Mucosa of descending colon (tissue), 3 donors: ENCODE measurements around the gene FRMD4A. TPM values are rescaled to one million over a fixed set of nuclear protein-coding genes. Genes with fewer than 3 reads are reported as not detected.

Experiments used
- ATAC-seq: fragments of 200-7000 bp; cut with Tn5 transposase; one replicate; pipeline ENCODE4 v1.9.1; 2020; ENCODE audit warnings: mild to moderate bottlenecking, moderate library complexity
- DNase-seq, 3 donors: peaks; one replicate each; pipeline ENCODE4 v3.0.0-alpha.2; 2020
- H3K36me3 ChIP-seq: fragments of 200-600 bp; one replicate; pipeline ENCODE4 v1.8.0; 2021; ENCODE audit warnings: low read depth, mild to moderate bottlenecking
- H3K4me1 ChIP-seq: fragments of 200-600 bp; one replicate; pipeline ENCODE4 v1.8.0; 2021; ENCODE audit warnings: low read depth, mild to moderate bottlenecking
- H3K4me3 ChIP-seq: fragments of 200-600 bp; one replicate; pipeline ENCODE4 v1.8.0; 2021; ENCODE audit warnings: mild to moderate bottlenecking
- H3K9me3 ChIP-seq: fragments of 200-600 bp; one replicate; pipeline ENCODE4 v1.8.0; 2021; ENCODE audit warnings: mild to moderate bottlenecking
- intact Hi-C, 2 donors: fragments of 100-400 bp; cut with DNase I in 1 of 2; cut with micrococcal nuclease in 1 of 2; formaldehyde crosslinking; loops; one replicate each; pipeline versions ENCODE4 v1.11.0 to v1.11.1; 2022; cut with DNase I, micrococcal nuclease
- total RNA-seq, 3 donors: library from RNA; stranded (reverse); fragmentation: NEBNext Ultra II Directional in 2 of 3; extraction: Animal tissue kit (Norgen Biotek cat#: 25700) in 2 of 3; gene quantifications; one replicate each; pipeline versions ENCODE4 v1.2.1 to v1.2.4, GENCODE V29; 2021 to 2023
- TF ChIP-seq, protein P1 (sequence below): fragments of 200-600 bp; IDR thresholded peaks from one replicate; pipeline ENCODE4 v1.8.0; 2022; ENCODE audit warnings: antibody characterized with exemption, mild to moderate bottlenecking
- donor health status: DM: no; HTN: no; CAD: no; lungs with moderate emphysema.
- donor health status: DM: no; HTN: no; CAD: no.
- donor health status: DM: no; HTN: yes; CAD: no.

FRMD4A gene
- total RNA-seq, 3 donors from 2014 or later = 9.8 to 40.6 (median 17.2) TPM

DNA sequence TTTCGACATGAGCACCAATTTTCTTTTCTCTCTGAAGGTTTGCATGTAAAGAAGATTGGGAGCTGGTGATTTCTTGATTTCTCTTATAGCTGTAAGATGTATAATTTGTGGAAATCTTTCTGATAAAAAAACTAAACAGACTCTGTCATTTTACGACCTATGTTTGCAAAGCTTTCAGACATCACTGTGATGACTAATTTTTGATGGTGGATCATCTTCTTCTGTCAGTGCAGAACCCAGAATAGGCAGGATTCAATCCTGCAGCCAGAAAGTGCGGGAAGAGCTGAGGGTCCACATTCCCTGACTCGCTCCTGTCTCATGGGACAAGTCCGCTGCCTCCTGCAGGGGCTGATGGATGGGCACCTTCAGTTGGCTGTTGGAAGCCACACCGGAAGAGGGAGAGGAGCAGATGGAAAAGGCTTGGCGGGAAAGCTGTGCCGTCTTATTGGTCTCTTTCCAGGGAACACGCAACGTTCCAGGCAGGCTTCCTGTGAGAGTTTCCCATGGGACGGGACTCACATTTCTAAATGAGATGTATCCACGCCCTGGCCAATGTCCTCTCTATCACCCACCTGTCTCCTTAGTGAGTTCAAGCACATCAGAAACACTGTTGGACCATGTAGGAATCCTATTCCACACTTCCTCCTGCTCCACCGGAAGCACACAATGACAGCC is 557.1 kb downstream of the FRMD4A start:
- DNase-seq (no peak), ATAC-seq (no peak)
- H3K36me3 ChIP-seq = no peaks in the 10 kb centered on the region
- intact Hi-C loops = no loop called here
- TF ChIP-seq, protein P1, sequence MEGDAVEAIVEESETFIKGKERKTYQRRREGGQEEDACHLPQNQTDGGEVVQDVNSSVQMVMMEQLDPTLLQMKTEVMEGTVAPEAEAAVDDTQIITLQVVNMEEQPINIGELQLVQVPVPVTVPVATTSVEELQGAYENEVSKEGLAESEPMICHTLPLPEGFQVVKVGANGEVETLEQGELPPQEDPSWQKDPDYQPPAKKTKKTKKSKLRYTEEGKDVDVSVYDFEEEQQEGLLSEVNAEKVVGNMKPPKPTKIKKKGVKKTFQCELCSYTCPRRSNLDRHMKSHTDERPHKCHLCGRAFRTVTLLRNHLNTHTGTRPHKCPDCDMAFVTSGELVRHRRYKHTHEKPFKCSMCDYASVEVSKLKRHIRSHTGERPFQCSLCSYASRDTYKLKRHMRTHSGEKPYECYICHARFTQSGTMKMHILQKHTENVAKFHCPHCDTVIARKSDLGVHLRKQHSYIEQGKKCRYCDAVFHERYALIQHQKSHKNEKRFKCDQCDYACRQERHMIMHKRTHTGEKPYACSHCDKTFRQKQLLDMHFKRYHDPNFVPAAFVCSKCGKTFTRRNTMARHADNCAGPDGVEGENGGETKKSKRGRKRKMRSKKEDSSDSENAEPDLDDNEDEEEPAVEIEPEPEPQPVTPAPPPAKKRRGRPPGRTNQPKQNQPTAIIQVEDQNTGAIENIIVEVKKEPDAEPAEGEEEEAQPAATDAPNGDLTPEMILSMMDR = no peak
- H3K4me1 ChIP-seq = no peaks in the 10 kb centered on the region
- no peak overlapping the region for H3K4me3 ChIP-seq
- no peaks in the 10 kb centered on the region for H3K9me3 ChIP-seq

DNA sequence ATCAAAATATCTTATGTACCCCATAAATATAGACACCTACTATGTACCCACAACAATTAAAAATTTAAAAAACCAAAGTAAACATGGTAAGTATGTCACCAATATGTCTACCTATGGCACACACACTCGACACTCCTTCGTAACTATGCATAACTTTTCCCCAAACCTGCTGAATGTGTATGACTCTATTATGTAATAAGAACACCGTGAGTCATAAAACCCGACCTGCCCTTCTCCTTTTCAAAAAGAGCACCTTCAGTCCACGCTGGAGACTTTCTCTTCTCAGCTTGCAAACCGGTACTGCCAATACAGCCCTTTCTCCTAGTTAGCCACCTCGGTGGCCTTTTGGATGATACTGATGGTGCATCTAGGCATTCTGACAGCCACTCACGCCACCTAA is 557.7 kb downstream of the FRMD4A start:
- Histone ChIP-seq H3K9me3 (no peaks in the 10 kb centered on the region), H3K4me3 (no peak overlapping the region), H3K4me1 (no peaks in the 10 kb centered on the region), H3K36me3 (no peaks in the 10 kb centered on the region)
- DNase-seq (no peak), ATAC-seq (peak; percentile 52)
- intact Hi-C loops = no loop called here
- TF ChIP-seq, protein P1 = no peak

GRCh38 chr10:13771992-13772391 is 558.7 kb downstream of the FRMD4A start:
- Histone ChIP-seq H3K4me3 (no peak overlapping the region), H3K36me3 (no peaks in the 10 kb centered on the region), H3K4me1 (no peaks in the 10 kb centered on the region), H3K9me3 (no peaks in the 10 kb centered on the region)
- intact Hi-C loops = no loop called here
- no peak for DNase-seq
- TF ChIP-seq, protein P1 = no peak
- no peak for ATAC-seq

DNA sequence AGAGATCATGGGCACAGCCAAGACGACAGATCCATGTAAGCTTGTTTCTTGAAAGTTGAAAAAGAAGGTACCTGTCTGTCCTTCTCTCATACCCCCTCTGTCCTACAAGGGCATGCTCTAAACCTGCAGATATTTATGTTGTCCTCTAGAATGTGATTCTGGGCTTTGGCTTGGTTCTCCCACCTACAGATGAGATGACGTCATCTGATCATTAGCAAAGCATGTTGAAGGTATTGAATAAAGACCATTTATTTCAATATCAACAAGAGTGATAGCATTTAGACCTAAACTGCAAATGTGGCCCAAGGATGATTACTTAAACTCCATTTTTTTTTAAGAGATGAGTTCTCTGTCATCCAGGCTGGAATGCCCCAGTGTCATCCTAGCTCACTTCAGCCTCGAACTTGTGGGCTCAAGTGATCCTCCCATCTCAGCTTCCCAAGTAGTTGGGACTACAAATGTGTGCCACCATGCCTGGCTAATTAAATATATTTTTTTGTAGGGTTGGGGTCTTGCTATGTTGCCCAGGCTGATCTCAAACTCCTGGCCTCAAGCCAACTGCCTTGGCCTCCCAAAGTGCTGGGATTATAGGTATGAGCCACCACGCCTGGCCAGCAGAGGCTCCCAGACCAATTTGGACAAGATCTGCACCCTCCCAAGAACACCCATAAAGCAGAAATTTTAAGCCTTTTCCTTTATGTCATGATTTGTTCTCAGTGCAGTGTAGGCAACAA is 559.8 kb downstream of the FRMD4A start:
- Histone ChIP-seq H3K4me3 (no peak overlapping the region), H3K4me1 (no peaks in the 10 kb centered on the region), H3K36me3 (no peaks in the 10 kb centered on the region), H3K9me3 (no peaks in the 10 kb centered on the region)
- DNase-seq (no peak), ATAC-seq (no peak)
- intact Hi-C loops = no loop called here
- TF ChIP-seq, protein P1 = no peak

DNA sequence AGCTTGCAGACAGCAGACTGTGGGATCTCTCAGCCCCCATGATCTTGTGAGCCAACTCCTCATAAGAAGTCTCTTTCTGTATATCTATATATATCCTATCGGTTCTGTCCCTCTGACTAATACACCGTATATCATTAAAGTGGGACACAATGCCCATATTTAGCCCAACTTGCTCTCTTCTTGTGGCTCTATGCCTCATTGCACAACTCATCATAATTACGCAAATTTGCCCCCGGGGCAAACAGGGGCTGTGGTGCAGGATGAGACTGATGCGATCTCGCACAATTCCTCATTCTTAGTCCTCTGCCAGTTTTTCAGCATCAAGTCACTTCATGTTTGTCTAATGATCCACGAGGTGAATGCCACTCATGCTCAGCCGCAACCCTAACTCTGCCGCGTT is 560.8 kb downstream of the FRMD4A start:
- Histone ChIP-seq H3K4me1 (no peaks in the 10 kb centered on the region), H3K36me3 (no peaks in the 10 kb centered on the region), H3K4me3 (no peak overlapping the region), H3K9me3 (no peaks in the 10 kb centered on the region)
- intact Hi-C loops = no loop called here
- ATAC-seq (no peak), DNase-seq (no peak)
- TF ChIP-seq, protein P1 = no peak
